Naive thymus-derived CD4-positive, alpha-beta T cell (primary cell): ENCODE measurements around the gene REL. TPM values are rescaled to one million over a fixed set of nuclear protein-coding genes. Genes with fewer than 3 reads are reported as not detected.
A peak's percentile ranks its signal among the peaks of the same experiment; 100 is the strongest.

Experiments
- ATAC-seq: fragments of 150-1000 bp; cut with Tn5 transposase; 2 replicates; pipeline ENCODE4 v1.10.0; 2021; ENCODE audit warnings: mild to moderate bottlenecking, moderate library complexity
- CTCF ChIA-PET: fragments of 350-600 bp; sonication (Branson Sonifier 250); formaldehyde crosslinking; loops from one replicate; lab custom pipeline; 2021; ENCODE audit warnings: antibody characterized with exemption; lab: Charles Lee
- POLR2A ChIA-PET: fragments of 350-600 bp; sonication (Branson Sonifier 250); formaldehyde crosslinking; loops from one replicate; lab custom pipeline; 2021; ENCODE audit warnings: antibody characterized with exemption, inconsistent platforms; lab: Charles Lee
- DNase-seq, 9 donors: peaks; one replicate each; pipeline versions ENCODE4 v3.0.0 to v3.0.0-alpha.2; 2020 to 2022; ENCODE audit warnings: mixed read lengths in 1 of 9
- H3K27ac ChIP-seq: one replicate; pipeline ENCODE4 v1.7.0; 2013; ENCODE audit warnings: mild to moderate bottlenecking, low read depth, low read length, moderate library complexity
- H3K27me3 ChIP-seq, 2 donors: one replicate each; pipeline ENCODE4 v1.7.0; 2013; ENCODE audit warnings: low read length in 2 of 2, mild to moderate bottlenecking in 2 of 2, moderate library complexity in 2 of 2; ENCODE audit not compliant: control insufficient read depth in 2 of 2, insufficient read depth in 2 of 2
- H3K36me3 ChIP-seq, 3 experiments: 1 replicate in 2 of 3; 2 replicates in 1 of 3; pipeline ENCODE4 v1.7.0; 2013; ENCODE audit warnings: low read length in 3 of 3, mild to moderate bottlenecking in 3 of 3, moderate library complexity in 1 of 3; ENCODE audit not compliant: insufficient read depth in 3 of 3, control insufficient read depth in 2 of 3
- H3K4me1 ChIP-seq, 2 donors: one replicate each; pipeline ENCODE4 v1.7.0; 2013; ENCODE audit warnings: low read length in 2 of 2, mild to moderate bottlenecking in 2 of 2, moderate library complexity in 1 of 2; ENCODE audit not compliant: control insufficient read depth in 2 of 2, insufficient read depth in 2 of 2
- H3K4me3 ChIP-seq: 2 replicates; pipeline ENCODE4 v1.7.0; 2013; ENCODE audit warnings: mild to moderate bottlenecking, low read length
- H3K9me3 ChIP-seq, 3 experiments: 1 replicate in 2 of 3; 2 replicates in 1 of 3; pipeline ENCODE4 v1.7.0; 2013; ENCODE audit warnings: low read length in 3 of 3; ENCODE audit not compliant: control insufficient read depth in 2 of 3
- H3K27ac Mint-ChIP-seq, 9 donors: one replicate each; pipeline ENCODE4 v1.8.0; 2020 to 2022; ENCODE audit warnings: mixed read lengths in 9 of 9, mild to moderate bottlenecking in 8 of 9, moderate library complexity in 5 of 9, inconsistent platforms in 2 of 9
- H3K27me3 Mint-ChIP-seq, 5 donors: one replicate each; pipeline ENCODE4 v1.8.0; 2021 to 2022; ENCODE audit warnings: mixed read lengths in 5 of 5, mild to moderate bottlenecking in 1 of 5
- H3K36me3 Mint-ChIP-seq, 5 donors: one replicate each; pipeline ENCODE4 v1.8.0; 2020 to 2022; ENCODE audit warnings: mixed read lengths in 5 of 5, mild to moderate bottlenecking in 3 of 5, inconsistent platforms in 1 of 5
- H3K4me1 Mint-ChIP-seq, 7 donors: one replicate each; pipeline ENCODE4 v1.8.0; 2020 to 2022; ENCODE audit warnings: mixed read lengths in 7 of 7, mild to moderate bottlenecking in 3 of 7, inconsistent platforms in 1 of 7
- H3K4me3 Mint-ChIP-seq, 10 donors: one replicate each; pipeline ENCODE4 v1.8.0; 2020 to 2022; ENCODE audit warnings: mild to moderate bottlenecking in 10 of 10, mixed read lengths in 10 of 10, moderate library complexity in 6 of 10, inconsistent platforms in 2 of 10
- H3K9me3 Mint-ChIP-seq, 11 donors: one replicate each; pipeline ENCODE4 v1.8.0; 2020 to 2022; ENCODE audit warnings: mixed read lengths in 11 of 11, mild to moderate bottlenecking in 4 of 11, inconsistent platforms in 1 of 11, moderate library complexity in 1 of 11
- intact Hi-C, 2 donors: fragments of 100-400 bp; cut with micrococcal nuclease; formaldehyde crosslinking; loops; one replicate each; pipeline ENCODE4 v1.15.1; 2023
- polyA plus RNA-seq, 2 donors: library from polyadenylated mRNA; unstranded; fragments of 300-500 nt; fragmentation: Illumina TruSeq; gene quantifications; one replicate each; pipeline ENCODE4 v1.2.3, GENCODE V29; 2021
- total RNA-seq, 6 experiments: library from RNA in 5 of 6; stranded (reverse) in 5 of 6; gene quantifications; 1 replicate in 5 of 6; 2 replicates in 1 of 6; pipeline ENCODE4 v1.2.3 and lab custom pipeline; 2021 to 2026

Gene REL
- total and polyA plus RNA-seq, 7 experiments from 2014 or later: 10.9 to 78.8 (median 21.8) TPM

DNA sequence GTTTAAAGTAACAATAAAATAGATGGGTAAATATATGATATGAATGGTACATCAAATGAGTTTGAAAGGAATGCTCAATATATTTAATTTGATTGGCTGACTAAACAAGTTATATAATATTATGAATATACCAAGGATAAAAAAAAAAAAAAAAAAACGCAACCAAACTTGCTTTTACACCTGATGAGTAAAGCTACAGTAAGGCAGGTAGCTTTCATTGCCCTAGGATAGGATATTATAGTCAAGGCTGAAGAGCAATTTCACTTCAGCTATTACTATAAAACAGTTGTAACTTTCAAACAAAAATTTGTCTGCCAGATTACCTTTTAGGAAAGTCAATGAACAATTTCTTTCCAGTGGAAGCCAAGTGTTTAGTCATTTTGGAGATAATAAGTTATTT lies 79.3 kb downstream of the REL start:
- Mint-ChIP-seq H3K9me3 (peaks cover 0 to 5% (median 0%) of the 10 kb centered on the region in 11 donors), H3K27me3 (no peaks in the 10 kb centered on the region), H3K4me1 (peaks cover 2 to 24% (median 22%) of the 10 kb centered on the region in 7 donors), H3K4me3 (no peak overlapping the region), H3K27ac (no peak overlapping the region), H3K36me3 (peaks cover 0 to 32% (median 20%) of the 10 kb centered on the region in 5 donors)
- Histone ChIP-seq H3K27ac (no peak overlapping the region), H3K4me3 (no peak overlapping the region), H3K27me3 (no peaks in the 10 kb centered on the region), H3K4me1 (peaks cover 9 to 11% of the 10 kb centered on the region in 2 donors), H3K9me3 (no peaks in the 10 kb centered on the region), H3K36me3 (no peaks in the 10 kb centered on the region)
- intact Hi-C loops: no loop called here
- POLR2A ChIA-PET: no interaction called here
- ATAC-seq (no peak), DNase-seq (no peak)
- CTCF ChIA-PET: no interaction called here

DNA sequence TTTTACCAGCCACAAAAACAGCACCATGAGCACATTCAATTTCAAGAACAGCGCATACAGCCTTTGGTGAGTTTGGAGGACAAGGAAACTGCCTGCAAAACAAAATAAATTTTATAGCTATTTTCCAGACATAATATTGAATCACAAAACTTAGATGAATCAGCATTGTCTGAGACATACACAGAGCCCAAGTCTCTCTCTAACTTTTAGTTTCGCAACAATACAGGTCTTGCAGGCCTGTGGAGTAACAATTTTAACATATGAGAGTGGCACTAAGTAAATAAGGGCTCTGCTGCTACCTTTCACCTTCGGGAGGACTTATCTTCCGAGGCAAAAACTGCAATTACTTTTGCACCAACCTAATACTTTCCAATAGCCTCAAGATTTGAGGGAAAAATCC lies 80.1 kb downstream of the REL start:
- Histone ChIP-seq H3K27ac (no peak overlapping the region), H3K27me3 (no peaks in the 10 kb centered on the region), H3K4me3 (no peak overlapping the region), H3K36me3 (no peaks in the 10 kb centered on the region), H3K9me3 (no peaks in the 10 kb centered on the region), H3K4me1 (peaks cover 14 to 16% of the 10 kb centered on the region in 2 donors)
- intact Hi-C loops: no loop called here
- H3K27ac Mint-ChIP-seq: no peak overlapping the region
- POLR2A ChIA-PET: no interaction called here
- H3K27me3 Mint-ChIP-seq: no peaks in the 10 kb centered on the region
- CTCF ChIA-PET: no interaction called here
- H3K9me3 Mint-ChIP-seq: peaks cover 0 to 6% (median 0%) of the 10 kb centered on the region in 11 donors
- H3K4me3 Mint-ChIP-seq: no peak overlapping the region
- peaks cover 7 to 30% (median 28%) of the 10 kb centered on the region in 7 donors for H3K4me1 Mint-ChIP-seq
- H3K36me3 Mint-ChIP-seq: peaks cover 0 to 34% (median 17%) of the 10 kb centered on the region in 5 donors
- DNase-seq (no peak), ATAC-seq (no peak)

DNA sequence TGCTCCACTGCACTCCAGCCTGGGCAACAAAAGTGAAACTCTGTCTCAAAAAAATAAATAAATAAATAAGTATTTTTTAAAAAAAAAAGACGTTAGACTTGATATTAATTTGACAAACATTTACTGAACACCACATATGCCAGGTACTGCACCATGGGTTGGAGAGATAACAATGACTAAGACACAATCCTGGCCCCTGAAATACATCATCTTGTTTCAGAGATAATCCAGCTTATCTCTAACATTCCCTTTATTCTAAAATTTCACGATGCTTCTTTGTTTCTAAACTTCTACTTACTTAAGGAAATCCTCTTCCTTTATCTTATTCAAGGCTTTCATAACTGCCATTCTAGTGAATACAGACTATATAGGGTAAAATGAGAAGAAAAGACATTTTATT lies 81.2 kb downstream of the REL start:
- Mint-ChIP-seq H3K4me3 (no peak overlapping the region), H3K27me3 (no peaks in the 10 kb centered on the region), H3K4me1 (peaks cover 12 to 40% (median 37%) of the 10 kb centered on the region in 7 donors), H3K9me3 (peaks cover 0 to 8% (median 0%) of the 10 kb centered on the region in 11 donors), H3K36me3 (peaks cover 0 to 35% (median 16%) of the 10 kb centered on the region in 5 donors), H3K27ac (peak overlapping the region in 1 of 9 donors; percentile 21)
- DNase-seq (no peak), ATAC-seq (no peak)
- Histone ChIP-seq H3K27ac (no peak overlapping the region), H3K4me1 (peaks cover 21 to 22% of the 10 kb centered on the region in 2 donors), H3K36me3 (no peaks in the 10 kb centered on the region), H3K27me3 (no peaks in the 10 kb centered on the region), H3K9me3 (no peaks in the 10 kb centered on the region), H3K4me3 (no peak overlapping the region)
- ChIA-PET CTCF (no interaction called here), POLR2A (no interaction called here)
- intact Hi-C loops: no loop called here

DNA sequence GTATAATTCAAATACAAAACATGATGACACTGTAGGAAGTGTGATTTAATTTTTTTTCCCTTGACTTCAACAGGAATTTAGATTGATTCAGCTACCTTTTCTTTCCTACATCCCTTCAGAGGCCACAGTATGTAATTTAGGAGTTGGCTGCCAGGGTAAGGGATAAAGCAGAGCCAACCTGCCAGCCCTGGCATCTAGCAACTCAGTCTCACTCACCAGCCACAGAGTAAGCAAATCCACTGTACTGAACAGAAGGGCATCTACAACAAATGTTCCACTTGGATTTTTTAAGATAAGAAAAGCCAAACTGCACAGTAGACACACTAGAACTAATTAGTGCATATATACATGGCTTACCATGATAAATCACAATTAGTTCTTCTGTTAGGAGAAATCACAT lies 81.8 kb downstream of the REL start:
- Mint-ChIP-seq H3K4me3 (no peak overlapping the region), H3K27me3 (no peaks in the 10 kb centered on the region), H3K4me1 (peaks cover 12 to 45% (median 41%) of the 10 kb centered on the region in 7 donors), H3K36me3 (peaks cover 0 to 34% (median 15%) of the 10 kb centered on the region in 5 donors), H3K9me3 (peaks cover 0 to 8% (median 0%) of the 10 kb centered on the region in 11 donors), H3K27ac (peak overlapping the region in 3 of 9 donors; percentile 21 to 35 (median 22))
- Histone ChIP-seq H3K4me1 (peaks cover 21 to 22% of the 10 kb centered on the region in 2 donors), H3K4me3 (no peak overlapping the region), H3K9me3 (no peaks in the 10 kb centered on the region), H3K36me3 (no peaks in the 10 kb centered on the region), H3K27me3 (no peaks in the 10 kb centered on the region), H3K27ac (no peak overlapping the region)
- ChIA-PET POLR2A (no interaction called here), CTCF (no interaction called here)
- ATAC-seq: no peak
- no peak for DNase-seq
- intact Hi-C loops: no loop called here

DNA sequence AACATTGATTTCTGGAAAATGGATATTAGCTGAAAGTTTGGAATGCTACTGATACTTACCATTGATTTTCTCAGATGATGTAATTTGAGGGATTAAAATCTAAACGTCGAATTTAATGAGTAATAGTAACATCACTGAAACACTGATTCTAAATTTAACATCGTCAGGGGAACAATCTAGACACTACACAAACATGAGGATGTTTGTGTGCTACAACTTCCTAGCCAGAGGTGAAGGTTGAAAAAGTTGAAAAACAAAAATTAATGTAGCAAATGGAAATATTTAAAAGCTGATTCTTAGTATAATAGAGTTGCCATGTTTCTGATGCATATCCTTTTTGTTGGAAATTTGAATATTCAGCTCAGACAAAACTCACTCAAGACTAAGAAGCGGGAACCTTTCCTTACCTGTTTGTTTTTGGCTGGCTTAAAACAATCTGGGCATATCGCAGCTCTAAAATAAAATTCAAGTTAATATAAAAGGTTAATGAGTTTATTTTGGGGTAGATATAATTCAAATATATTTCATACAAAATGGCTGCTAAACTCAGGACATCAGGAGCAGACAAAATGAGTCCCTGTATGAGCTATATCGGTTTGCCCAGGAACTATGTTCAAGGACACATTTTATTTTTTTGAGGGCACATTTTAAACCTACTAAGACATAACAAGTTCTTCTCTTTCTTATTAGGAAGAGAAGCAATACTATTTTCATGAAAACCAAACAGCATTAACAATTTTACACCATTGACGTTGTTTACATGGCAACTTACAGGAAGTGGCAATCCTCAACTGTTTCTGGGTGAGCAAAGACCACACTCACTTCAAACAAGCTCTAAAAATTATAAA lies 83.5 kb downstream of the REL start:
- POLR2A ChIA-PET: interaction anchor here (0.6 to 1.2 kb wide), 9 partner anchors 12 to 1047 kb away, joined by 3 to 6 read pairs (median 3); partner anchors contain the start of genes PAPOLG and REL
- no peaks in the 10 kb centered on the region for H3K36me3 ChIP-seq
- H3K4me1 ChIP-seq: peaks cover 21 to 22% of the 10 kb centered on the region in 2 donors
- DNase-seq (peak in 6 of 9 donors; percentile 20 to 56 (median 44)), ATAC-seq (peak; percentile 69)
- peak overlapping the region; percentile 7 for H3K27ac ChIP-seq
- intact Hi-C loops: loop anchor here (1.0 to 5.0 kb wide), 4 partner anchors 34 to 146 kb away; partner anchors contain the start of gene REL (in 1 of the 2)
- H3K27me3 ChIP-seq: no peaks in the 10 kb centered on the region
- no peaks in the 10 kb centered on the region for H3K27me3 Mint-ChIP-seq
- peaks cover 0 to 34% (median 4%) of the 10 kb centered on the region in 5 donors for H3K36me3 Mint-ChIP-seq
- peak overlapping the region; percentile 56 to 91 (median 74) for H3K27ac Mint-ChIP-seq
- CTCF ChIA-PET: no interaction called here
- H3K9me3 Mint-ChIP-seq: peaks cover 0 to 8% (median 0%) of the 10 kb centered on the region in 11 donors
- H3K4me3 ChIP-seq: no peak overlapping the region
- peak overlapping the region in 8 of 10 donors; percentile 32 to 75 (median 45) for H3K4me3 Mint-ChIP-seq
- no peaks in the 10 kb centered on the region for H3K9me3 ChIP-seq
- peaks cover 12 to 49% (median 43%) of the 10 kb centered on the region in 7 donors for H3K4me1 Mint-ChIP-seq

DNA sequence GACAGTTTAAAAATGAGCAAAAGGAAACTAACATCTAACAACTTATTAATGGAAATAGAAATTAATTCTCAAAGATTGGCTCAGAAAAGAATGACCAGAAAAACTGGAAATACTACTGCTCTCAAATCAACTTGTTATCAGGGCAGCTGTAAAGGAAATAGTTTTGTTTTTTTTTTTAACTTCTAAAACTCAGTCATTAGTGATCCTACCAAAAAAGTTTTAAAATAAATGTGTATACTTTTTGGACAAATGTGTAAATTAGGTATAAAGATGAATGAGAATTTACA lies 84.1 kb downstream of the REL start:
- Mint-ChIP-seq H3K4me1 (peaks cover 12 to 49% (median 43%) of the 10 kb centered on the region in 7 donors), H3K9me3 (peaks cover 0 to 8% (median 0%) of the 10 kb centered on the region in 11 donors), H3K4me3 (peak overlapping the region in 8 of 10 donors; percentile 30 to 75 (median 42)), H3K27me3 (no peaks in the 10 kb centered on the region), H3K36me3 (peaks cover 0 to 34% (median 4%) of the 10 kb centered on the region in 5 donors), H3K27ac (peak overlapping the region in 8 of 9 donors; percentile 56 to 91 (median 77))
- no peak overlapping the region for H3K27ac ChIP-seq
- H3K4me3 ChIP-seq: no peak overlapping the region
- ATAC-seq (no peak), DNase-seq (no peak)
- intact Hi-C loops: loop anchor here (1.0 to 5.0 kb wide), 4 partner anchors 33 to 146 kb away; partner anchors contain the start of gene REL (in 1 of the 2)
- H3K9me3 ChIP-seq: no peaks in the 10 kb centered on the region
- CTCF ChIA-PET: no interaction called here
- H3K4me1 ChIP-seq: peaks cover 21 to 22% of the 10 kb centered on the region in 2 donors
- H3K27me3 ChIP-seq: no peaks in the 10 kb centered on the region
- no peaks in the 10 kb centered on the region for H3K36me3 ChIP-seq
- POLR2A ChIA-PET: interaction anchor here (0.6 to 1.2 kb wide), 6 partner anchors 11 to 1047 kb away, joined by 3 to 6 read pairs (median 3); partner anchors contain the start of genes PAPOLG and REL
